K562 (cell line): Measurements from ENCODE around the gene TMEM43. TPM values are rescaled to one million over a fixed set of nuclear protein-coding genes. Genes with fewer than 3 reads are reported as not detected.
A peak's percentile ranks its signal among the peaks of the same experiment; 100 is the strongest.

Experiments
- ATF1 ChIP-seq, 2 experiments: fragments of 450-650 bp in 1 of 2; IDR thresholded peaks; 2 replicates each; pipeline ENCODE4 v1.6.1; 2016; ENCODE audit warnings: missing compliant biosample characterization in 1 of 2, missing genetic modification characterization in 1 of 2
- ESRRB ChIP-seq: fragments of 250-450 bp; sonication (Bioruptor Pico); IDR thresholded peaks from 2 replicates; pipeline ENCODE4 v1.5.0; 2020; ENCODE audit warnings: mild to moderate bottlenecking, moderate library complexity, borderline replicate concordance
- HNRNPL ChIP-seq: fragments of 200-400 bp; formaldehyde crosslinking; IDR thresholded peaks from 2 replicates; pipeline ENCODE4 v1.6.1; 2017; ENCODE audit warnings: low read depth, mild to moderate bottlenecking, low read length
- KDM2B ChIP-seq: fragments of 250-450 bp; sonication (Bioruptor Pico); IDR thresholded peaks from 2 replicates; pipeline ENCODE4 v1.8.0; 2021; ENCODE audit warnings: mild to moderate bottlenecking, moderate library complexity
- NBN ChIP-seq: fragments of 450-650 bp; IDR thresholded peaks from 2 replicates; pipeline ENCODE4 v1.6.1; 2016; ENCODE audit warnings: low read depth, mild to moderate bottlenecking
- NCOA1 ChIP-seq: fragments of 450-650 bp; IDR thresholded peaks from 2 replicates; pipeline ENCODE4 v1.6.1; 2016; ENCODE audit warnings: low read depth
- THRAP3 ChIP-seq: fragments of 450-650 bp; IDR thresholded peaks from 2 replicates; pipeline ENCODE4 v1.6.1; 2016; ENCODE audit warnings: mild to moderate bottlenecking, inconsistent platforms, borderline replicate concordance
- U2AF2 ChIP-seq: fragments of 200-400 bp; formaldehyde crosslinking; optimal IDR thresholded peaks from 2 replicates; pipeline ENCODE3; 2017; ENCODE audit warnings: low read depth, mild to moderate bottlenecking, low read length
- ZKSCAN8 ChIP-seq: fragments of 200-800 bp; sonication (Bioruptor generic); IDR thresholded peaks from 2 replicates; pipeline ENCODE4 v1.6.1; 2016; ENCODE audit warnings: missing genetic modification characterization, missing compliant biosample characterization
- ZNF24 ChIP-seq: fragments of 450-650 bp; IDR thresholded peaks from 2 replicates; pipeline ENCODE4 v1.6.1; 2016
- polyA plus RNA-seq, 8 experiments: library from polyadenylated mRNA; depleted of rRNA in 4 of 8; stranded (reverse) in 5 of 8; unstranded in 3 of 8; fragments of >200 nt; fragmentation: Nextera tagmentation in 2 of 8; fragmentation: Illumina TruSeq in 1 of 8; extraction: Ambion mirVana in 2 of 8; extraction: Trizol in 1 of 8; gene quantifications; 2 replicates each; pipeline versions ENCODE4 v1.2.1 to v1.2.3, GENCODE V29; 2011 to 2014; ENCODE audit warnings: inconsistent platforms in 1 of 8, missing spikeins in 1 of 8
- total RNA-seq, 7 experiments: library from RNA; depleted of rRNA in 6 of 7; stranded (reverse); fragments of >200 nt in 6 of 7; fragmentation: Illumina TruSeq in 2 of 7; extraction: Trizol in 2 of 7; gene quantifications; 2 replicates each; pipeline versions ENCODE4 v1.2.1 to v1.2.3, GENCODE V29; 2011 to 2021; ENCODE audit warnings: low replicate concordance in 1 of 7
- TF ChIP-seq, protein P1 (sequence below): fragments of 250-450 bp; sonication (Bioruptor Pico); IDR thresholded peaks from 2 replicates; pipeline ENCODE4 v1.4.0; 2020; ENCODE audit warnings: mild to moderate bottlenecking, moderate library complexity, borderline replicate concordance
- TF ChIP-seq, protein P2 (sequence below): fragments of 450-650 bp; IDR thresholded peaks from 2 replicates; pipeline ENCODE4 v1.6.1; 2017; ENCODE audit warnings: mild to moderate bottlenecking, moderate library complexity
- TF ChIP-seq, protein P3 (sequence below): fragments of 250-450 bp; sonication (Bioruptor Pico); IDR thresholded peaks from 2 replicates; pipeline ENCODE4 v1.8.0; 2021; ENCODE audit warnings: moderate library complexity, mild to moderate bottlenecking, inconsistent platforms
- TF ChIP-seq, protein P4 (sequence below): fragments of 450-650 bp; IDR thresholded peaks from 2 replicates; pipeline ENCODE4 v1.6.1; 2016; ENCODE audit warnings: antibody characterized with exemption
- TF ChIP-seq, protein P5 (sequence below): fragments of 450-650 bp; formaldehyde crosslinking; conservative IDR thresholded peaks from 2 replicates; pipeline ENCODE4 v1.4.0; 2022; ENCODE audit warnings: mild to moderate bottlenecking, missing genetic modification characterization
- TF ChIP-seq, protein P6 (sequence below), 2 experiments: IDR thresholded peaks in 1 of 2; conservative IDR thresholded peaks in 1 of 2; 2 replicates each; pipeline ENCODE4 v1.6.1; 2016; ENCODE audit warnings: low read depth in 2 of 2, mild to moderate bottlenecking in 1 of 2, missing compliant biosample characterization in 1 of 2, missing genetic modification characterization in 1 of 2, moderate library complexity in 1 of 2

The TMEM43 gene
- total and polyA plus RNA-seq, 9 of the 15 experiments (the other 6 are each of a cell fraction or from before 2014, with no cell fraction given) = 16.7 to 46.1 (median 35.7) TPM

DNA sequence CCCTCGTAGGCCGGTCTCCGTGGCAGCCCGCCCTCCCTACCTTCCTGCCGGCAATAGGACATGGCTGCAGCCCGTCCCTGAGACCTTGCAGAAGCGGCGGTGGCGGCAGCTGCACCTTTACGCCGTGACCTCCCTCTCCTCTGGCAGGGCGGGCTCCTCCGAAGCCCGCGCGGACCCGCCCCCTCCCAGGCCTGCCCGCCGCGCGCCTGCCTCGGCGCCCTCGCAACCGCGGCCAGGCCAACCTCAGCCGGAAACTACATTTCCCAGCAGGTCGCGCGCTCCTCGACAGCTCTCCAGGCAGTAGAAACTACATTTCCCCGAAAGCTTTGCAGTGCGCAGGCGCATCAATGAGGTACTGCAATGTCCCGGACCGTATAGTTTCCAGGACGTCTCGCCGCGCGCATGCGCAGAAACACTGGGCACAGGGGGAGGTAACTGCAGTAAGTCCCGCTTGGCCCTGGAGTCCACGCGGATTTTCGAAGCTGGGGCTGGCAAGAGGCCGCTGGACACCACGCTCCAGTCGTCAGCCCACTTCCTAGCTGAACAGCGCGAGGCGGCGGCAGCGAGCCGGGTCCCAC is at the start of gene TMEM43, which contains the start of gene CHCHD4 (continued):
- TF ChIP-seq ESRRB (CRISPR knock-in tag) (no peak), KDM2B (CRISPR knock-in tag) (no peak), THRAP3 (no peak), U2AF2 (no peak), NCOA1 (no peak), ZNF24 (no peak), HNRNPL (no peak), ATF1 (CRISPR knock-in tag; IDR thresholded peaks at IDR 0.05) (no peak), ATF1 (tag; IDR thresholded peaks at IDR 0.05) (peak; percentile 81), ZKSCAN8 (CRISPR knock-in tag) (no peak), NBN (no peak)
- TF ChIP-seq, protein P1, sequence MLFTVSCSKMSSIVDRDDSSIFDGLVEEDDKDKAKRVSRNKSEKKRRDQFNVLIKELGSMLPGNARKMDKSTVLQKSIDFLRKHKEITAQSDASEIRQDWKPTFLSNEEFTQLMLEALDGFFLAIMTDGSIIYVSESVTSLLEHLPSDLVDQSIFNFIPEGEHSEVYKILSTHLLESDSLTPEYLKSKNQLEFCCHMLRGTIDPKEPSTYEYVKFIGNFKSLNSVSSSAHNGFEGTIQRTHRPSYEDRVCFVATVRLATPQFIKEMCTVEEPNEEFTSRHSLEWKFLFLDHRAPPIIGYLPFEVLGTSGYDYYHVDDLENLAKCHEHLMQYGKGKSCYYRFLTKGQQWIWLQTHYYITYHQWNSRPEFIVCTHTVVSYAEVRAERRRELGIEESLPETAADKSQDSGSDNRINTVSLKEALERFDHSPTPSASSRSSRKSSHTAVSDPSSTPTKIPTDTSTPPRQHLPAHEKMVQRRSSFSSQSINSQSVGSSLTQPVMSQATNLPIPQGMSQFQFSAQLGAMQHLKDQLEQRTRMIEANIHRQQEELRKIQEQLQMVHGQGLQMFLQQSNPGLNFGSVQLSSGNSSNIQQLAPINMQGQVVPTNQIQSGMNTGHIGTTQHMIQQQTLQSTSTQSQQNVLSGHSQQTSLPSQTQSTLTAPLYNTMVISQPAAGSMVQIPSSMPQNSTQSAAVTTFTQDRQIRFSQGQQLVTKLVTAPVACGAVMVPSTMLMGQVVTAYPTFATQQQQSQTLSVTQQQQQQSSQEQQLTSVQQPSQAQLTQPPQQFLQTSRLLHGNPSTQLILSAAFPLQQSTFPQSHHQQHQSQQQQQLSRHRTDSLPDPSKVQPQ (CRISPR knock-in tag) = no peak
- TF ChIP-seq, protein P2, sequence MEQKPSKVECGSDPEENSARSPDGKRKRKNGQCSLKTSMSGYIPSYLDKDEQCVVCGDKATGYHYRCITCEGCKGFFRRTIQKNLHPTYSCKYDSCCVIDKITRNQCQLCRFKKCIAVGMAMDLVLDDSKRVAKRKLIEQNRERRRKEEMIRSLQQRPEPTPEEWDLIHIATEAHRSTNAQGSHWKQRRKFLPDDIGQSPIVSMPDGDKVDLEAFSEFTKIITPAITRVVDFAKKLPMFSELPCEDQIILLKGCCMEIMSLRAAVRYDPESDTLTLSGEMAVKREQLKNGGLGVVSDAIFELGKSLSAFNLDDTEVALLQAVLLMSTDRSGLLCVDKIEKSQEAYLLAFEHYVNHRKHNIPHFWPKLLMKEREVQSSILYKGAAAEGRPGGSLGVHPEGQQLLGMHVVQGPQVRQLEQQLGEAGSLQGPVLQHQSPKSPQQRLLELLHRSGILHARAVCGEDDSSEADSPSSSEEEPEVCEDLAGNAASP = no peak
- TF ChIP-seq, protein P3, sequence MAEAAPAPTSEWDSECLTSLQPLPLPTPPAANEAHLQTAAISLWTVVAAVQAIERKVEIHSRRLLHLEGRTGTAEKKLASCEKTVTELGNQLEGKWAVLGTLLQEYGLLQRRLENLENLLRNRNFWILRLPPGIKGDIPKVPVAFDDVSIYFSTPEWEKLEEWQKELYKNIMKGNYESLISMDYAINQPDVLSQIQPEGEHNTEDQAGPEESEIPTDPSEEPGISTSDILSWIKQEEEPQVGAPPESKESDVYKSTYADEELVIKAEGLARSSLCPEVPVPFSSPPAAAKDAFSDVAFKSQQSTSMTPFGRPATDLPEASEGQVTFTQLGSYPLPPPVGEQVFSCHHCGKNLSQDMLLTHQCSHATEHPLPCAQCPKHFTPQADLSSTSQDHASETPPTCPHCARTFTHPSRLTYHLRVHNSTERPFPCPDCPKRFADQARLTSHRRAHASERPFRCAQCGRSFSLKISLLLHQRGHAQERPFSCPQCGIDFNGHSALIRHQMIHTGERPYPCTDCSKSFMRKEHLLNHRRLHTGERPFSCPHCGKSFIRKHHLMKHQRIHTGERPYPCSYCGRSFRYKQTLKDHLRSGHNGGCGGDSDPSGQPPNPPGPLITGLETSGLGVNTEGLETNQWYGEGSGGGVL (CRISPR knock-in tag) = no peak
- TF ChIP-seq, protein P4, sequence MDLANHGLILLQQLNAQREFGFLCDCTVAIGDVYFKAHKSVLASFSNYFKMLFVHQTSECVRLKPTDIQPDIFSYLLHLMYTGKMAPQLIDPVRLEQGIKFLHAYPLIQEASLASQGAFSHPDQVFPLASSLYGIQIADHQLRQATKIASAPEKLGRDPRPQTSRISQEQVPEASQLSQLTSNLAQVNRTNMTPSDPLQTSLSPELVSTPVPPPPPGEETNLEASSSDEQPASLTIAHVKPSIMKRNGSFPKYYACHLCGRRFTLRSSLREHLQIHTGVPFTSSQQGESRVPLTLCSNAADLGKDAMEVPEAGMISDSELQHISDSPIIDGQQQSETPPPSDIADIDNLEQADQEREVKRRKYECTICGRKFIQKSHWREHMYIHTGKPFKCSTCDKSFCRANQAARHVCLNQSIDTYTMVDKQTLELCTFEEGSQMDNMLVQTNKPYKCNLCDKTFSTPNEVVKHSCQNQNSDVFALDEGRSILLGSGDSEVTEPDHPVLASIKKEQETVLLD = peak; percentile 100
- TF ChIP-seq, protein P5, sequence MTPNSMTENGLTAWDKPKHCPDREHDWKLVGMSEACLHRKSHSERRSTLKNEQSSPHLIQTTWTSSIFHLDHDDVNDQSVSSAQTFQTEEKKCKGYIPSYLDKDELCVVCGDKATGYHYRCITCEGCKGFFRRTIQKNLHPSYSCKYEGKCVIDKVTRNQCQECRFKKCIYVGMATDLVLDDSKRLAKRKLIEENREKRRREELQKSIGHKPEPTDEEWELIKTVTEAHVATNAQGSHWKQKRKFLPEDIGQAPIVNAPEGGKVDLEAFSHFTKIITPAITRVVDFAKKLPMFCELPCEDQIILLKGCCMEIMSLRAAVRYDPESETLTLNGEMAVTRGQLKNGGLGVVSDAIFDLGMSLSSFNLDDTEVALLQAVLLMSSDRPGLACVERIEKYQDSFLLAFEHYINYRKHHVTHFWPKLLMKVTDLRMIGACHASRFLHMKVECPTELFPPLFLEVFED (CRISPR knock-in tag) = no peak
- TF ChIP-seq, protein P6, sequence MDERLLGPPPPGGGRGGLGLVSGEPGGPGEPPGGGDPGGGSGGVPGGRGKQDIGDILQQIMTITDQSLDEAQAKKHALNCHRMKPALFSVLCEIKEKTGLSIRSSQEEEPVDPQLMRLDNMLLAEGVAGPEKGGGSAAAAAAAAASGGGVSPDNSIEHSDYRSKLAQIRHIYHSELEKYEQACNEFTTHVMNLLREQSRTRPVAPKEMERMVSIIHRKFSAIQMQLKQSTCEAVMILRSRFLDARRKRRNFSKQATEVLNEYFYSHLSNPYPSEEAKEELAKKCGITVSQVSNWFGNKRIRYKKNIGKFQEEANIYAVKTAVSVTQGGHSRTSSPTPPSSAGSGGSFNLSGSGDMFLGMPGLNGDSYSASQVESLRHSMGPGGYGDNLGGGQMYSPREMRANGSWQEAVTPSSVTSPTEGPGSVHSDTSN (CRISPR knock-in tag; IDR thresholded peaks at IDR 0.05; ENCODE audit: low read depth) = no peak
- TF ChIP-seq, protein P6 (tag; conservative IDR thresholded peaks at IDR 0.05; ENCODE audit: low read depth) = no peak
